HepG2 (cell line): ENCODE measurements around the gene PRR14. TPM values are rescaled to one million over a fixed set of nuclear protein-coding genes. Genes with fewer than 3 reads are reported as not detected.

Experiments used
- ARNT ChIP-seq: fragments of 450-650 bp; IDR thresholded peaks from 2 replicates; pipeline ENCODE4 v1.6.1; 2017
- CBX5 ChIP-seq: sonication (generic); formaldehyde crosslinking; IDR thresholded peaks from 2 replicates; pipeline ENCODE4 v1.4.0; 2020; ENCODE audit warnings: missing genetic modification reagents, borderline replicate concordance
- CREM ChIP-seq, 2 experiments: sonication (generic) in 1 of 2; formaldehyde crosslinking in 1 of 2; IDR thresholded peaks; 2 replicates each; pipeline versions ENCODE4 v1.4.0 to v1.6.1; 2016 to 2020; ENCODE audit warnings: antibody characterized with exemption in 1 of 2, mild to moderate bottlenecking in 1 of 2, missing genetic modification reagents in 1 of 2
- KDM1A ChIP-seq: IDR thresholded peaks from 2 replicates; pipeline ENCODE4 v1.6.1; 2016; ENCODE audit warnings: missing compliant biosample characterization
- MXD1 ChIP-seq: sonication (generic); formaldehyde crosslinking; IDR thresholded peaks from 2 replicates; pipeline ENCODE4 v1.4.0; 2020; ENCODE audit warnings: mild to moderate bottlenecking, missing genetic modification reagents
- MYPOP ChIP-seq: sonication (generic); formaldehyde crosslinking; IDR thresholded peaks from 2 replicates; pipeline ENCODE4 v1.8.1; 2023; ENCODE audit warnings: mild to moderate bottlenecking, moderate library complexity, missing genetic modification reagents
- NR2F1 ChIP-seq, 2 experiments: fragments of 450-650 bp in 1 of 2; formaldehyde crosslinking in 1 of 2; IDR thresholded peaks; 2 replicates each; pipeline versions ENCODE4 v1.5.0 to v1.6.1; 2016 to 2020; ENCODE audit warnings: mild to moderate bottlenecking in 1 of 2, missing compliant biosample characterization in 1 of 2, missing genetic modification reagents in 1 of 2, moderate library complexity in 1 of 2
- SYNCRIP ChIP-seq: fragments of 200-400 bp; formaldehyde crosslinking; IDR thresholded peaks from 2 replicates; pipeline ENCODE4 v1.6.1; 2018; ENCODE audit warnings: mild to moderate bottlenecking, low read depth, low read length; ENCODE audit not compliant: insufficient read depth
- XBP1 ChIP-seq: sonication (generic); formaldehyde crosslinking; IDR thresholded peaks from 2 replicates; pipeline ENCODE4 v1.5.0; 2020; ENCODE audit warnings: missing genetic modification reagents
- YEATS2 ChIP-seq: sonication (generic); formaldehyde crosslinking; IDR thresholded peaks from 2 replicates; pipeline ENCODE4 v1.4.0; 2020; ENCODE audit warnings: missing genetic modification reagents, borderline replicate concordance
- ZGPAT ChIP-seq: IDR thresholded peaks from 2 replicates; pipeline ENCODE4 v1.6.1; 2016; ENCODE audit warnings: mild to moderate bottlenecking
- ZKSCAN8 ChIP-seq: IDR thresholded peaks from 2 replicates; pipeline ENCODE4 v1.6.1; 2016; ENCODE audit warnings: borderline replicate concordance, missing genetic modification reagents, missing compliant biosample characterization
- ZNF251 ChIP-seq: sonication (generic); formaldehyde crosslinking; IDR thresholded peaks from 2 replicates; pipeline ENCODE4 v1.9.0; 2021; ENCODE audit warnings: mild to moderate bottlenecking, missing genetic modification reagents
- ZNF331 ChIP-seq: sonication (generic); formaldehyde crosslinking; IDR thresholded peaks from 2 replicates; pipeline ENCODE4 v1.4.0; 2020; ENCODE audit warnings: missing genetic modification reagents
- ZNF350 ChIP-seq: sonication (generic); formaldehyde crosslinking; IDR thresholded peaks from 2 replicates; pipeline ENCODE4 v1.4.0; 2020; ENCODE audit warnings: mild to moderate bottlenecking, low read depth, missing genetic modification reagents, borderline replicate concordance
- ZNF468 ChIP-seq: sonication (generic); formaldehyde crosslinking; IDR thresholded peaks from 2 replicates; pipeline ENCODE4 v1.8.0; 2022; ENCODE audit warnings: mild to moderate bottlenecking, moderate library complexity, missing genetic modification reagents
- ZNF510 ChIP-seq: sonication (generic); formaldehyde crosslinking; IDR thresholded peaks from 2 replicates; pipeline ENCODE4 v1.4.0; 2020; ENCODE audit warnings: low read depth, mild to moderate bottlenecking, missing genetic modification reagents
- ZNF607 ChIP-seq: sonication (generic); formaldehyde crosslinking; IDR thresholded peaks from 2 replicates; pipeline ENCODE4 v1.5.1; 2020; ENCODE audit warnings: missing genetic modification reagents, mild to moderate bottlenecking, borderline replicate concordance
- ZNF746 ChIP-seq: sonication (generic); formaldehyde crosslinking; IDR thresholded peaks from 2 replicates; pipeline ENCODE4 v1.8.0; 2022; ENCODE audit warnings: mild to moderate bottlenecking, missing genetic modification reagents
- polyA plus RNA-seq, 8 experiments: library from polyadenylated mRNA; depleted of rRNA in 3 of 8; stranded (reverse) in 7 of 8; unstranded in 1 of 8; fragments of >200 nt; fragmentation: Illumina TruSeq in 4 of 8; extraction: Trizol in 4 of 8; gene quantifications; 2 replicates each; pipeline versions ENCODE4 v1.2.1 to v1.2.3, GENCODE V29; 2011 to 2016; ENCODE audit warnings: low read depth in 4 of 8, missing spikeins in 1 of 8, mixed read lengths in 1 of 8; ENCODE audit not compliant: insufficient read depth in 1 of 8
- total RNA-seq, 5 experiments: library from RNA; depleted of rRNA; stranded (reverse); fragments of >200 nt; fragmentation: Illumina TruSeq; extraction: Trizol; gene quantifications; 2 replicates each; pipeline ENCODE4 v1.2.3, GENCODE V29; 2016; ENCODE audit warnings: low read depth in 1 of 5
- TF ChIP-seq, protein P1 (sequence below): sonication (generic); formaldehyde crosslinking; IDR thresholded peaks from 2 replicates; pipeline ENCODE4 v1.5.0; 2020; ENCODE audit warnings: missing genetic modification reagents
- TF ChIP-seq, protein P2 (sequence below): sonication (generic); formaldehyde crosslinking; IDR thresholded peaks from 2 replicates; pipeline ENCODE4 v1.8.0; 2022; ENCODE audit warnings: mild to moderate bottlenecking, missing genetic modification reagents, moderate library complexity
- TF ChIP-seq, protein P3 (sequence below): sonication (generic); formaldehyde crosslinking; IDR thresholded peaks from 2 replicates; pipeline ENCODE4 v1.4.0; 2020; ENCODE audit warnings: mild to moderate bottlenecking, missing genetic modification reagents

Gene PRR14
- total and polyA plus RNA-seq, 2 of the 13 experiments (the other 11 are each of a cell fraction or from before 2014, with no cell fraction given): 8.4 to 11.0 TPM

DNA sequence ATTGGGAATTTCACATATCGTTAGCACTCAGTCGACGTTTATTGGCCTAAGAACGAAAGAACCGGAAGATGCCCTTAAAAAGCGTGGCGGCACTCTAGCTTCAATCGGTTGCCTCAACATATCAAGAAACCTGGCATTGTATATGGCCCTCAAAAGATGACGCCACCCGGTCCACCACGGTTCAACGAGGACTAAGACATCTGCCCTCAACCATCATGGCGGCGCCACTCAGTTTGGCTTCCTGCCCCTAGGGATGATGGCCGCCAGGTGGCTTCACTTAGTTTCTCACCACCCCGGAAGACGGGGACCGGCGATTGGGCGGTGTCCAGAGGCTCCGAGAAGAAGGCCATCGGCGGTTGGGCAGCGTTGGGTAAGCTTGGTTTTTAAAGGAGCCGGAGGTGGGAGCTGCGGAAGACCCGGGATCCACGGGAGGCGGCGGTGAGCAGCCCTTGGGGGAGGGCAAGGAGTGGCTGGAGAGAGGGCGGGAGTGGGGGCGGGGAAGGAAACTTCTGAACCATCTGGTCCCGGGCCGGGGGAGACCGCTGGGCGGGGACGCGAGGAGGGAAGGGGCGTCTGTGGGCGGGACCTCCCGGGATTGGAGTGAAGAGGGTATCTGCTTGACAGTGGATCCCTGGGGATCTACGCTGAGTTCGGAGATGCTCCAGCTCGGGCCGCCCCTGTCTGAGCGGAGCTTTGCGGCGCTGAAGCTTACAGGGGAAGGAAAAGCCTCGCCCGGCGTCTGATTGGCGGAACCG lies at the start of gene PRR14 (continued):
- TF ChIP-seq, protein P1, sequence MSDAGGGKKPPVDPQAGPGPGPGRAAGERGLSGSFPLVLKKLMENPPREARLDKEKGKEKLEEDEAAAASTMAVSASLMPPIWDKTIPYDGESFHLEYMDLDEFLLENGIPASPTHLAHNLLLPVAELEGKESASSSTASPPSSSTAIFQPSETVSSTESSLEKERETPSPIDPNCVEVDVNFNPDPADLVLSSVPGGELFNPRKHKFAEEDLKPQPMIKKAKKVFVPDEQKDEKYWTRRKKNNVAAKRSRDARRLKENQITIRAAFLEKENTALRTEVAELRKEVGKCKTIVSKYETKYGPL (CRISPR knock-in tag): no peak
- TF ChIP-seq NR2F1 (CRISPR knock-in tag; IDR thresholded peaks at IDR 0.05) (no peak), XBP1 (CRISPR knock-in tag) (no peak), ZKSCAN8 (CRISPR knock-in tag) (peak; percentile 17; the same call in 1 of the 2 replicates), YEATS2 (CRISPR knock-in tag) (peak; percentile 80; the same call in 1 of the 2 replicates), ZNF468 (CRISPR knock-in tag) (no peak), MYPOP (CRISPR knock-in tag) (peak; percentile 30; the same call in 1 of the 2 replicates), ZNF350 (peak; percentile 90), ARNT (no peak), ZGPAT (CRISPR knock-in tag) (peak; percentile 62; the same call in 1 of the 2 replicates), ZNF746 (CRISPR knock-in tag) (peak; percentile 99; the same call in 1 of the 2 replicates), ZNF331 (CRISPR knock-in tag) (no peak; the same call in 1 of the 2 replicates), ZNF607 (CRISPR knock-in tag) (no peak; the same call in 1 of the 2 replicates), MXD1 (CRISPR knock-in tag) (no peak), KDM1A (no peak), CBX5 (CRISPR knock-in tag) (0 out of 2 replicates have a peak, but pooled peaks have one; percentile 18), CREM (IDR thresholded peaks at IDR 0.05) (peak; percentile 97), CREM (CRISPR knock-in tag; IDR thresholded peaks at IDR 0.05) (no peak), ZNF510 (peak; percentile 70; the same call in 1 of the 2 replicates), ZNF251 (CRISPR knock-in tag) (no peak), SYNCRIP (no peak)
- TF ChIP-seq, protein P2, sequence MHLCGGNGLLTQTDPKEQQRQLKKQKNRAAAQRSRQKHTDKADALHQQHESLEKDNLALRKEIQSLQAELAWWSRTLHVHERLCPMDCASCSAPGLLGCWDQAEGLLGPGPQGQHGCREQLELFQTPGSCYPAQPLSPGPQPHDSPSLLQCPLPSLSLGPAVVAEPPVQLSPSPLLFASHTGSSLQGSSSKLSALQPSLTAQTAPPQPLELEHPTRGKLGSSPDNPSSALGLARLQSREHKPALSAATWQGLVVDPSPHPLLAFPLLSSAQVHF (CRISPR knock-in tag): no peak
- TF ChIP-seq, protein P3, sequence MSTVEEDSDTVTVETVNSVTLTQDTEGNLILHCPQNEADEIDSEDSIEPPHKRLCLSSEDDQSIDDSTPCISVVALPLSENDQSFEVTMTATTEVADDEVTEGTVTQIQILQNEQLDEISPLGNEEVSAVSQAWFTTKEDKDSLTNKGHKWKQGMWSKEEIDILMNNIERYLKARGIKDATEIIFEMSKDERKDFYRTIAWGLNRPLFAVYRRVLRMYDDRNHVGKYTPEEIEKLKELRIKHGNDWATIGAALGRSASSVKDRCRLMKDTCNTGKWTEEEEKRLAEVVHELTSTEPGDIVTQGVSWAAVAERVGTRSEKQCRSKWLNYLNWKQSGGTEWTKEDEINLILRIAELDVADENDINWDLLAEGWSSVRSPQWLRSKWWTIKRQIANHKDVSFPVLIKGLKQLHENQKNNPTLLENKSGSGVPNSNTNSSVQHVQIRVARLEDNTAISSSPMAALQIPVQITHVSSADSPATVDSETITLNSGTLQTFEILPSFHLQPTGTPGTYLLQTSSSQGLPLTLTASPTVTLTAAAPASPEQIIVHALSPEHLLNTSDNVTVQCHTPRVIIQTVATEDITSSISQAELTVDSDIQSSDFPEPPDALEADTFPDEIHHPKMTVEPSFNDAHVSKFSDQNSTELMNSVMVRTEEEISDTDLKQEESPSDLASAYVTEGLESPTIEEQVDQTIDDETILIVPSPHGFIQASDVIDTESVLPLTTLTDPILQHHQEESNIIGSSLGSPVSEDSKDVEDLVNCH (CRISPR knock-in tag): 0 out of 2 replicates have a peak, but pooled peaks have one; percentile 47
